ENCODE measurements around the gene B3GAT3.
"Not testable (repeated sequence)": the region's sequence is repeated elsewhere in the genome, so short reads cannot be mapped to it uniquely, and the experiment has no call there.

The B3GAT3 gene

DNA sequence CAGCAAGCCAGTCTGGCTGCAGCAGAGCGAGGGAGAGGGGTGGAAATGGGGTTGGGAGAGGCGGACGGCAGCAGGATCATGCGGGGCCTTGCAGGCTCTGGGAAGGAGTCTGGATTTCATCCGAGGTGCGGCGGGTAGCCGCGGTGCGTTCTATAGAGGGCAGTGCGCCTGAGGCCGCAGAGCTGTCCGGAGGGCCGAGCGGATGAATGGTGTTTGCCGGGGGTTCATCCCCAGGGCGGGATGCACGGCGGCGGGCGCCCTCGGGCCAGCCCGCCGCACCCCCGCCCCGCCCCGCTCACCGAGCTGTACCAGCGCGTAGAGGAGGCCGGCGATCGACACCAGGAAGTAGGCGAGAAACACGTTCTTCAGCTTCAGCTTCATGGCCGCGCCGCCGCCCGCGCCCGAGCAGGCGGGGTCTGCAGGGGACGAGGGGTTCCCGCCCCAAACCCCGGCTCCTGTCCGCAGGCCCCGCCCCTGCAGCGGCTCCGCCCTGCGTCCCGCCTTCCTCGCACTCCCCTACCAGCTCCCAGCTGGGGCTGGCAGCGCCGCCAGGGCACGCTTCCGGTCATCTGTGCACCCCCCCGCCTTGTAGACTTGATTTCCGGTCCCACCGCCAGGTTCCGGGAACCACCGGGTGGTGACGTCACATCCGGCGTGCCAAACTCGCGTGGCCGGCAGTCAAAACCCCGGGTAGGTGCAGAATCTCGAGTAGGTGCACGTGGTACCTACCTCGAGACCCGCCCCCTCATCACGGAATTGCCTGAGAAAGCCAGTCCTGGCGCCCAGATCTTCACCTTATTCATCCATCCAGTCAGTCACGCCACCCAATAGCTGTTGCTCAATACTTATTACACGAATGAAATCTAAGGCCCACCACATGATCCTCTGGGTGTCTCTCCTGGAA lies at the start of gene B3GAT3:
Gene B3GAT3, minus strand, starts transcription at position 420 of the 904 bp plus-strand sequence. Its CDS starts 39 bp downstream, at position 381.
- peak; percentile 97 for DNase-seq (ENCODE audit: low spot score)

DNA sequence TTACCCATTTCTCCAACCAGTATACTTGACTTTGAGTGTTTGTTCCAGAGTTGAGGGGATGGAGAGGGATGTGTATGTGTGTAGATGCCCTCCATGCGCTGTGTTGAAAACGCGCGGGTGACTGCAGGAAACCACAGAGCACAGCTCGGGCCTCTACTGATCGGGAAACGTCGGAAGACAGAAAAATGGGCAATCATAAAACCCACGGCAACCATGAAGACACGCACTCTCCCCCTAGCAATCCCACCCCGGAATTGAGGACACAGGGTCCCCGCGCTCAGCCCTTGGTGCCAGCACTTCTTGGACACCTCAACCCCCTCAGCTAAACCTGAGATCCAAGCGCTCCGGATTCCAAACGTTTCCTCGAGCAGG lies 49.4 kb upstream of the B3GAT3 start:
- no peak for DNase-seq (ENCODE audit: low spot score)

DNA sequence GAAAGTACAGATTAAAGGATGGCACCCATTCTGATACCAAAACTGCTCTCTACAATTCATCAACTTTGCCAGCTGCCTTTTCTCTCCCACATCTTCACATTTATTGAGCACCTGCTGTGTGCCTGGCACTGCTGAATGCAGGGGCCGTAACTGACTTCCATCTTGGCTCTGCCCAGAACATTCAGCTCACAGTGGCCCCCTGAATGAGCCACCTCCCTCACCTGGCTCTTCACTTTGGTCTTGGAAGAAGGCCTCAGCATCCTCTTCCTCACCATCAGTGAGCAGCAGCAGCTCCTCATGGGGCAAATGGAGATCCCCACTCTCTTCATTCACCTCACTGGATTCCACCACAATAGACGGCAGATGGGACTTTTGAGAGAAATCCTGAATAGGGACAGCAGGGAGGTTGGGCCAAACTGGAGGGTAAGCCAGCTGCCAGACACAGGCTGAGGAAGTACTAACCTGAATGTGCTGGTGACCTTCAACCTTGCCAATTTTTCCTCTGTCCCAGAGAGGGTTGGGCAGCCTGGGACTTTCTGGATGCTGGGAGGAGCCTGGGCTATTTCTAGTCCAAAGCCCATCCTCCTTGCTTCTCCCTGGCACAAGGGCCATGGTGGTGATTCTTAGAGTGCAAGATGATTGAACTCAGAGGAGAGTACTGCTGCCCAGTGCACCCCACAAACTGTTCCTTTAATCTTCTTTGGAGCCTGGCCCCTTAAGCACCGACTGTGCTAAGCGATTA lies 47.8 kb upstream of the B3GAT3 start:
- no peak for DNase-seq (ENCODE audit: low spot score)

DNA sequence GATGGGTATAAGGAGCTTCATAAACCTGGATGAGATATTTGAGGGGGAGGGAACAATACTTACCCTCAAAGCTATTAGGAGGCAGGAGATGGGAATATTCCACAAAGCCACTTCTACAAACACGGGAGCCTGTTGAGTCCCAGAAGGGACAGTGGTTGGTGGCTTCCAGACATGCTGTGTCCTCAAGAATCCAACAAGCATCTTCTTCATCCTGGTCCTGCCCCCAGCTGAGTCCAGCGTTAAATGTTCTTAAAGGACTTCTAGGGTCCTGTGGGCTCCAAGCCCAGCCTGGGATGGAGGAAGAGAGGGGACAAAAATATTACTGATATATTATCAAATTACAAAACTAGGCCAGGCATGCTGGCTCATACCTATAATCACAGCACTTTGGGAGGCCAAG lies 45.7 kb upstream of the B3GAT3 start:
- DNase-seq (ENCODE audit: low spot score) = no peak

DNA sequence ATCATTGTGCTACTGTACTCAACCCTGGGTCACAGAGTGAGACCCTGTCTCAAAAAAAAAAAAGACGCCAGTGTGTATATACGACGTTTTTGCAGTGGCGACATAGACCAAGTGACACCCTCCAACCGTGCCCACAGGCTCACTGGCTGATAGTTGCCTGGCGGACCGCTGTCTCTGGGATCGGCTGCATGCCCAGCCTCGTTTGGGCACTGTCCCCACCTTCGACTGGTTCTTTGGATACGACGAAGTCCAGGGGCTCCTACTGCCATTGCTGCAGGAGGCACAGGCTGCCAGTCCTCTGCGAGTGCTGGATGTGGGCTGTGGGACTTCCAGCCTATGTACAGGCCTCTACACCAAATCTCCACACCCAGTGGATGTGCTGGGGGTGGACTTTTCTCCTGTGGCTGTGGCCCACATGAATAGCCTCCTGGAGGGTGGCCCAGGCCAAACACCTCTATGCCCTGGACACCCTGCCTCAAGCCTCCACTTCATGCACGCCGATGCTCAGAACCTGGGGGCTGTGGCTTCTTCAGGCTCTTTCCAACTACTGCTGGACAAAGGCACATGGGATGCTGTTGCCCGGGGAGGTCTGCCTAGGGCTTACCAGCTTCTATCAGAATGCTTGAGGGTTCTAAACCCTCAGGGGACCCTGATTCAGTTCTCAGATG lies 44.6 kb upstream of the B3GAT3 start:
- no peak for DNase-seq (ENCODE audit: low spot score)

DNA sequence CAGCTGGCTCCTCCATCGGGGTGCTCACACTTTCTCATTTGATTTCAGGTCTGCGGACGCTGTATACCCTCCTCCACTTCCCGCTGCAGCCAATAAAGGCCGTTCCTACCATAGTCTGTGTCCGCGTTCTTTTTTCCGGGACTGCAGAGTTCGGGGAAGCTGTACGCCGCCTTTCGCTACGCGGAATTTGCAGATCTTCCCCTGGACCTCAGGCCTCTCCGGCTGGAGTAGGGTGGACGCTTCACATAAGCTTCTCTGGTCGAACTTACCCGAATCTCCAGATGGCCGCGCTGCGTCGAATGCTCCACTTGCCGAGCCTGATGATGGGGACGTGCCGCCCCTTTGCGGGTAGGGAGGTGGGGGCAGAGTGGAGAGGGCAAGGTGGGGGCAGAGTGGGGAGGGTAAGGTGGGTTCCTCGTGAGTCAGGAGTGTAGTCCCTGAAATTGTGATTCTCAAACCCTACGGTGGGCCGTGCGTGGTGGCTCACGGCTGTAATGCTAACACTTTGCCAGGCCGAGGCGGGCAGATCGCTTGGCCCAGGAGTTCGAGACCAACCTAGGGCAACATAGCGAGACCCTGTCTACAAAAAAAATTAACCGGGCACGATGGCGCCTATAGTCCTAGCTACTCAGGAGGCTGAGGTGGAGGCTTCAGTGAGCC lies 43.9 kb upstream of the B3GAT3 start:
- DNase-seq (ENCODE audit: low spot score) = peak; percentile 75

DNA sequence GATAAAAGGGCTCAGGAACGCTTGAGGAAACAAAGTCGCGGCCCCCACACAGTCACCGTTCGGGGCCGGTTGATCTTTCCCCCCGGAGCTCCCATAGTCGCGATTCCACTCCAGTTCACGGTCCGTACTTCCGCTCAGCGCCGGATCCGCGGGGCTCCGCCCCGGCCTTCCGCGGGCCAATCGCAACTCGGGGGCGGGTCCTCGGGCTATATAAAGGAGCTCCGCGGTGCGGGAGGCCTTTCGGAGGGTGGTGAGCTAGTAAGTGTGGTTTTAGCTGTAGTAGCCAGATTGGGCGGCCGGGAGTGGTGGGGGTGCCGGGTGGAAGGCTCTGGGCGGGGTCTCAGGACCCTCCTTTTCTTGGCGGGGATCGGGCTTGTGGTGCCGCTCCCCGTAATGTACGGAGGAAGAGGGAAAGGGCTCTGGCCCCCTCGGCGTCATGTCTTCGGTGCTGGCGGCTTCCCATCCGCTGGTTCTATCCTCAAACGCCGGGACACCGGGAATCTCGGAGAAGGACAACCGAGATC lies 43.4 kb upstream of the B3GAT3 start, which contains the start of the genes C11orf98 and CSKMT:
Gene C11orf98, minus strand, starts transcription at position 136 of the 524 bp plus-strand sequence. Its CDS starts 41 bp downstream, at position 95.
Gene CSKMT, plus strand, starts transcription at position 238 of the 524 bp plus-strand sequence. CDS start 568 bp downstream, outside the sequence.
- peak; percentile 97 for DNase-seq (ENCODE audit: low spot score)

DNA sequence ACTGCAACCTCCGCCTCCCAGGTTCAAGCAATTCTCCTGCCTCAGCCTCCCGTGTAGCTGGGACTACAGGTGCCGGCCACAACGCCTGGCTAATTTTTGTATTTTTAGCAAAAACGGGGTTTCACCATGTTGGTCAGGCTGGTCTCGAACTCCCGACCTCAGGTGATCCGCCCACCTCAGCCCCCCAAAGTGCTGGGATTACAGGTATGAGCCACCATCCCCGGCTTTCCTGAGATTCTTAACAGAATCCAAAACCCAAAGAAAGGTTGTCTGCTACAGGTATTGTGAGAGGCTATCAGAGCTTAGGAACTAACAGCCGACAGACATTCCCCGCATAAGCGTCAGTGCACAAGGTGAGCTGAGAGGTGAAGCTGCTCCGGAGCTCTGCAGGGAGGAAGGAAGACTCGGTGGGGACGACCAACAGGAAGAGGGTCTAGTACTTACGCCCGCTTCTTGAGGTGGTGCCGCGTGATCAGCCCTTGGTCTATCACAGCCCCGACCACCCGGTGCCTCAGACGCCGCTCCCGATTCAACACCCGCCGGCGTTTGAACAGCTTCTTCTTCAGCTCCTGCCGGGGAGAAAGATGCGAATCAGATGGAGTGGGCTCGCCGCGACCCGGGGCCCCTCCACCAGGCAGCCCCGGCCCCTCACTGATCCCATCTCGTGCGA lies 42.8 kb upstream of the B3GAT3 start:
- DNase-seq (ENCODE audit: low spot score) = peak; percentile 54

DNA sequence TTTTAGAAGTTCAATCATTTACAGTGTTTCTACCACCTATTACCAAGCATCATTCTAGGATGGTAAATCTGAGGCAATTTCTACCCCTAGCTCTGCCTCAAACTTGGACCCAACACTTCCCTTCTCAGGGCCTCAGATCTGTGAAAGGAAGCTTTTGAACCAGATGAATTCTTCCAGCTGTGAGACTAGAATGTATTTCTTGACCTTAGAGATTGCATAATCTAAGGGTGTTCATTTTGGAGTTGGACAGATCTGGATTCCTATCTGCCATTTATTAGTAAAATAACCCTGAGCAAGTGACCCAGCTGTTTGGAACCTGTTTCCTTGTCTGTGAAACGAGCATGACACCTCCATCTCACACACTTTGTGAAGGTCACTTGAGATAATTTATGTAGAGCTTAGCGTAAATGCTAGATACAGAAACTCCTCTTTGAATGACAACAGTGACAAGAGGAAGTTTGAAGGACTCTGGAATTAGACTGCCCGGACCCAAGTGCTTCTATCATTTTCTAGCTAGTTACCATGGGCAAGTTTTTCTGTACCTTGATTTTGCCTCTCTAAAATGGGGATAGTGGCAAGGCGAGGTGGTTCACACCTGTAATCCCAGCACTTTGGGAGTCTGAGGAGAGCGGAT lies 35.1 kb upstream of the B3GAT3 start:
- no peak for DNase-seq (ENCODE audit: low spot score)

DNA sequence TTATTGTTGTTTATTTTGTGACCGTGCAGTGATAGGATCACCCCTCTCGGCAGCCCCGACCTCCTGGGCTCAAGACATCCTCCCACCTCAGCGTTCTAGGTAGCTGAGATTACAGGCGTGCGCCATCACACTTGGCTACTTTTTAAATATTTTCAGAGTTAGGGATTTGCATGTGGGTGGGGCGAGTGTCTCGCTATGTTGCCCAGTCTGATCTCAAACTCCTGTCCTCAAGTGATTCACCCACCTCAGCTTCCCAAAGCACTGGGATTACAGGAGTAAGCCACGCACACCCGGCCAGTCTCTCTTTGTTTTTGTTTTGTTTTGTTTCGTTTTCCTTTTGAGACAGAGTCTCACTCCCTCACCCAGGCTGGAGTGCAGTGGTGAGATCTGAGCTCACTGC lies 32.5 kb upstream of the B3GAT3 start:
- DNase-seq (ENCODE audit: low spot score) = no peak

DNA sequence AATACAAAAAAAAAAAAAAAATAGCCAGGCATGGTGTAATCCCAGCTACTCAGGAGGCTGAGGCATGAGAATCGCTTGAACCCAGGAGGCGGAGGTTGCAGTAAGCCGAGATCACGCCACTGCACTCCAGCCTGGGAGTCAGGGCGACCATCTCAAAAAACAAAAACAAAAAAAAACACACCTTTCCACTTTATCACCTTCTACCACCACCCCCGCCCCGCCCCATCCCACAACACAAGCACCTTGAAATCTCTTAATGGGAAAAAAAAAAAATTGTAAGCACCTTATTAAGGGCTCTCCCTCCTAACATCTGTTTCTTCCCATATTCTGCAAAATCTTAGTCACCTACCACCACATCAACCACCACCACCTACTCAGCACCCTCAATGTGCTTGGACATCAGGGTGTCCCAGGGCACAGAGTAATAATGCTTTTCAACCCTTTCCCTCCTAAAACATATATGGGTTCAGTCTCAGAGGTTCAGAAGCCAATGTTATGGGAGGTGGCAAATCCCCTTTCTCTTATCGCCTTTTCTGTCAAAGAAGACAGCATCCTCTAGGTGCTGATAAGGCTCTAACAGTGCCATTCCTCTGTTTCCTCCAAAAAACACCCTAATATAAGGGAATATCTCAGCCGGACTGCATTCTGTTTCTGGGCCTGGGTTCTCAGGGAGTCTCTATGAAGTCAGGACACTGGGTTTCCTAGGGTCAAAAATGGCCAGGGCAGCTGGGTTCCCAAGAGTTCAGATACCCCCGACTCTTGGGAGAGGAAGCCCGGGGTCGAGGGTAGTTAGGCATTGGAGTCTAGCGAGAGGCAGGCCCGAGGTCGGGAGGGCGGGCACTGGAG lies 30.6 kb upstream of the B3GAT3 start:
- DNase-seq (ENCODE audit: low spot score) = peak; percentile 77

DNA sequence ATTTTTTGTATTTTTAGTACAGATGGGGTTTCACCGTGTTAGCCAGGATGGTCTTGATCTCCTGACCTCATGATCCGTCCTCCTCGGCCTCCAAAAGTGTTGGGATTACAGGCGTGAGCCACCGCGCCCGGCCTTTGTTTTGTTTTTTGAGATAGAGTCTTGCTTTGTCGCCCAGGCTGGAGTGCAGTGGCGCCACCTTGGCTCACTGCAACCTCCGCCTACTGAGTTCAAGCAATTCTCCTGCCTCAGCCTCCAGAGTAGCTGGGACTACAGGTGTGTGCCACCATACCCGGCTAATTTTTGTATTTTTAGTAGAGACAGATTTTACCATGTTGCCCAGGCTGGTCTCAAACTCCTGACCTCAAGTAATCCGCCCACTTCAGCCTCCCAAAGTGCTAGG lies 28.5 kb upstream of the B3GAT3 start:
- not testable (repeated sequence) for DNase-seq (ENCODE audit: low spot score)

DNA sequence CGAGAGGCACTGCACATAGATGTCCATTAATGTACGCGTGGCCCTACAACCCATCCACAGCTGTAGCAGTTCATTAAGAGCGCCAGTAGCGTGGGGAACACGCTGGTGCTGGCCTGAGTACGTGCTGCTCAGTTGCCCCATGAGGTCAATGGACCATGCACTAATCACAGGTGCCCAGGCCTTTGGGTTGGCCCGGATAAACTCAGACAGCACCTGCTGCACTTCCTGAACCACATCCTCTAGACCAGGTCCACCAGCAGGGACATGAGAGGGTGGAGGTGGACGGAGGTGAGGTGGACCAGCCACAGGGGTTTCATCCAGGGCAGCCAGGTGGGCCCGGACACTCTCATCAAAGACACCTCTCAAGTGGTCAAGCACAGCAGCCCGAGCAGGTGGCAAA lies 27.7 kb upstream of the B3GAT3 start:
- no peak for DNase-seq (ENCODE audit: low spot score)

DNA sequence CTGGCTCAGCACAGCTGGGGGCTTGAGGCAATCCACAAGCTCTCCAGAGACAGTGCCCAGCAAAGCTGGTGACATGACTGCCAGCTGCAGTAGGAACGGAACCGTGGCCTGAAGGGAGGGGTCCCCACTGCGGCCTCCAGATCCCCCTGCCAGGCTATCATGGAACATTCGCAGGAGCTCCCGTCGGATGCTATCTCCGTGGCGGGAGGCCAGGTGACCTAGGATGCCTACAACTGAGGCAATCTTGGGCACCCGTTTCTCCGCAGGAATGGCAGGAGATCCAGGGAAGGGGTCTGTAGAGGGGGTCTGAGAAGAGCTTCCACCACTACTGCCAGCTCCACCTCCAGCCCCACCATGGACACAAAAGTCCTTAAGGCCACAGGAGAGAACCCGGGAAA lies 27.2 kb upstream of the B3GAT3 start:
- no peak for DNase-seq (ENCODE audit: low spot score)

DNA sequence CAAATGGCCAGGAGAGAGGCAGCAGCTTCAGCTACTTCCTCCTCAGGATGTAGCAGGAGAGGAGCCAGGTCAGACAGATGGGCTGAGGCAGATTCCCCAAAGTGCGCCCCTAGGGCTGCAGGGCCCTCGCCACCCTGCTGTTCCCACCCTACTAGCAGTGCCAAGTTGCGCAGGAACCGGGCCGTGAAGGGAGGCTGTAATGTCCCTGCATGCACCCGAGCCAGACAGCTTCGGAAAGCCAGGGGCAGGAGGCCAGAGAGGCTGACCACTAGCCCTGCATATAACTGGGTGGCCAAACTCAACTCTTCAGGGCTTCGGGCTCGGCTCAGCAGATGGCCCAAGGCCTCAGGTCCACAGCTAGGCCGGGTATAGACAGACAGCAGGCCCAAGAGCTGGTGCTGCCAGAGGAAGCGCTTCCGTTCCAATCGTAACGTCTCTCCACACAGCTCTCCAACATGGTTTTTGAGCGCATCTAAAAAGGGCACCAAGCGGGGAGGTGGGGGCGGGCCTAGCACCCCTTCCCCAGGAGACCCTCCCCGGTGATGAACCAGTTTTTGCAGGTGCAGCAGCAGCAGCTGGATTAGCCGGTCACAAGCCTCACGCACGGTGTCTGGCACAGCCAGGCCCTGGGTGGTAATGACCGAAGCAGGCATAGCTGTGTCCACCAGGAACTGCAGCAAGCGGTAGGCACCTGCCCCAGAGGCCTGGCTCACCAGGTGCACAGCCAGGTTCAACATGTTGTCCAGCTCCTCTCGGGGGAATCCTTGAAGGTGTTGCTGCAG lies 26.6 kb upstream of the B3GAT3 start:
- no peak for DNase-seq (ENCODE audit: low spot score)

DNA sequence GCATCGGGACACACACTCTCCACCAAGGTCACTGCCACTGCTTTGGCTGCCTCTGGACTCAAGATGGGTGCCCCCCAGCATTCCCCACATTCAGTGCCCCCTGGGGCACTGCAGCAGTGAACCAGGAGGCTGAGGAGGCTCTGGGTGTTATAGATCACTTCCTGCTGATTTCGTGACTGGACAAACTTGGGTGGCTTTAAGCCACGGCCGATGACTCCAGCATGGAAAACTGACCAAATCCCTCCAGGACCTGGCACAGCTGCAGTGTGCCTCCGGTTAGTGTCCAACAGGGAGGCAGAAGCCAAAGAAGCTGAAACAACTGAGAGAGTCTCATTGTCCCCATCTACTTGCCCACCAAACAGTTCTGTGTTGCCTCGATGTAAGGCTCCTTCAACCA lies 25.8 kb upstream of the B3GAT3 start:
- no peak for DNase-seq (ENCODE audit: low spot score)

DNA sequence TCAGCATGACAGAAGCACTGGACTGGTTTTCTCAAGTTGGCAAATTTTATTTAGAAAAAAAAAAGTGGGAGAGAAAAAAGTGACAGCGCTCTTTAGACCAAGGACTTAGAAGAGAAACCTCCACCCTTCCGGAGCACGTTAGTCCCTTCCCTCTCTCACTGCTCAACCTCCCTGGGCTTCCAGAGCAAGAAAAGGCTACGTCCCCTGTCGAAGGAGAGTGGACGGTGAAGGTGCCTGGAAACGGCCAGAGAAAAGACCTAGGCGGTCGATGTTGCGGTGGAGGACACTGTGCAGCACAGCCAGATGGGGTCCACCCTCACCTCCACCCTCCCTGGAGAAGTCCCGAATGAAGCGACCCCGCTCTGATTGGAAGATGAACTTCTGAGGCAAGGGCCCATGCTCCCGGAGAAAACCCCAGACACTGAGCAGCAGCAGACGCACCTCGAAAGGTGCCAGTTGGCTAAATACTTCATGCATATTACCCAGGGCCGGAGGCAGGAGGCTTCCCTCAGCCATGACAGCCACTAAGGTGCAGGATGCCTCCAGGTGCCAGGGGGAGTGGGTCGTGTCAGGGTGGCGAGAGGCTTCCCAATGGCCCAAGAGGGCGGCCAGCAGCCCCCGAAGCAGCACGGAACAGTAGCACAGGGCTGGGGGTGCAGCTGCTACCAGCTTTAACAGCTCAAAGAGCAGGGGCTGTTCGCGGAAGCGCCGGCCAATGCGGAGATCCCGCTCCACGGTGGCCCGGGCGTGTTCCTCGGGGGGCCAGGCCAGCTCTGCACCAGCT lies 25.2 kb upstream of the B3GAT3 start:
- no peak for DNase-seq (ENCODE audit: low spot score)
